GM19438 (cell line): ENCODE results near the gene CYP19A1.

Source experiments
- ATAC-seq: cut with Tn5 transposase; IDR thresholded peaks from one replicate; pipeline ENCODE4 v1.9.1; 2021; ENCODE audit warnings: low read depth; ENCODE audit not compliant: unreplicated experiment

CYP19A1 gene

GRCh38 chr15:51338496-51338895 lies at the start of gene CYP19A1:
Gene CYP19A1 (minus strand): TSS chr15:51338596. CDS start chr15:51242912, 95,684 bp downstream.
- no peak for ATAC-seq

GRCh38 chr15:51387699-51388041 lies 49.3 kb upstream of the CYP19A1 start:
- ATAC-seq = no peak

GRCh38 chr15:51386960-51387698 lies 48.7 kb upstream of the CYP19A1 start:
- ATAC-seq = no peak

GRCh38 chr15:51386486-51386885 lies 48.1 kb upstream of the CYP19A1 start:
- no peak for ATAC-seq

GRCh38 chr15:51386029-51386428 lies 47.6 kb upstream of the CYP19A1 start:
- no peak for ATAC-seq

GRCh38 chr15:51382787-51383186 lies 44.4 kb upstream of the CYP19A1 start:
- no peak for ATAC-seq

GRCh38 chr15:51380999-51381806 lies 42.8 kb upstream of the CYP19A1 start:
- peak; percentile 78 for ATAC-seq

GRCh38 chr15:51379390-51379789 lies 41.0 kb upstream of the CYP19A1 start:
- no peak for ATAC-seq

- ATAC-seq = no peak
Measured at GRCh38 chr15:51378406-51378805, 40.0 kb upstream of the CYP19A1 start.

- ATAC-seq = no peak
Measured at GRCh38 chr15:51377038-51377786, 38.8 kb upstream of the CYP19A1 start.

GRCh38 chr15:51375966-51376640 lies 37.7 kb upstream of the CYP19A1 start:
- ATAC-seq = no peak

- ATAC-seq = no peak
Measured at GRCh38 chr15:51374131-51374530, 35.7 kb upstream of the CYP19A1 start.

GRCh38 chr15:51371266-51371665 lies 32.9 kb upstream of the CYP19A1 start:
- ATAC-seq = no peak

GRCh38 chr15:51369451-51369761 lies 31.0 kb upstream of the CYP19A1 start:
- no peak for ATAC-seq

GRCh38 chr15:51368751-51369450 lies 30.5 kb upstream of the CYP19A1 start:
- no peak for ATAC-seq

- ATAC-seq = no peak
Measured at GRCh38 chr15:51368307-51368706, 29.9 kb upstream of the CYP19A1 start.

GRCh38 chr15:51367322-51367976 lies 29.1 kb upstream of the CYP19A1 start:
- no peak for ATAC-seq

- ATAC-seq = no peak
Measured at GRCh38 chr15:51366920-51367319, 28.5 kb upstream of the CYP19A1 start.

- ATAC-seq = no peak
Measured at GRCh38 chr15:51366071-51366470, 27.7 kb upstream of the CYP19A1 start.

- no peak for ATAC-seq
Measured at GRCh38 chr15:51365417-51365816, 27.0 kb upstream of the CYP19A1 start.
